GM12878 (cell line): ENCODE data around the gene SCNM1. TPM values are rescaled to one million over a fixed set of nuclear protein-coding genes. Genes with fewer than 3 reads are reported as not detected.

Source experiments
- ATF2 ChIP-seq: IDR thresholded peaks from 2 replicates; pipeline ENCODE4 v1.6.1; 2012; ENCODE audit warnings: low read length, inconsistent platforms
- CTCF ChIP-seq, 3 experiments: IDR thresholded peaks in 2 of 3; conservative IDR thresholded peaks in 1 of 3; 2 replicates each; pipeline ENCODE4 v1.5.1; 2011; ENCODE audit warnings: low read depth in 3 of 3, low read length in 3 of 3, mild to moderate bottlenecking in 3 of 3, control low read depth in 2 of 3, moderate library complexity in 2 of 3, inconsistent platforms in 1 of 3, mixed read lengths in 1 of 3; ENCODE audit not compliant: control insufficient read depth in 2 of 3, insufficient read depth in 1 of 3; ENCODE audit errors: extremely low read depth in 1 of 3
- ESRRA ChIP-seq: IDR thresholded peaks from 2 replicates; pipeline ENCODE4 v1.6.1; 2012; ENCODE audit warnings: mild to moderate bottlenecking, low read length, improper control_type of control experiment
- GABPA ChIP-seq: IDR thresholded peaks from 2 replicates; pipeline ENCODE4 v1.6.1; 2014; ENCODE audit warnings: antibody characterized with exemption, low read depth, mild to moderate bottlenecking, inconsistent platforms
- HDAC6 ChIP-seq: fragments of 200-600 bp; sonication (generic); IDR thresholded peaks from one replicate; pipeline ENCODE4 v1.8.0; 2017; ENCODE audit warnings: antibody characterized with exemption; ENCODE audit not compliant: unreplicated experiment
- IRF4 ChIP-seq: IDR thresholded peaks from 2 replicates; pipeline ENCODE4 v1.6.1; 2011; ENCODE audit warnings: low read depth, low read length
- NR2F1 ChIP-seq: fragments of 450-650 bp; conservative IDR thresholded peaks from 2 replicates; pipeline ENCODE4 v1.6.1; 2017; ENCODE audit warnings: mild to moderate bottlenecking
- NRF1 ChIP-seq: conservative IDR thresholded peaks from 2 replicates; pipeline ENCODE4 v1.6.1; 2011; ENCODE audit warnings: mild to moderate bottlenecking, low read depth, low read length, improper control_type of control experiment
- RAD21 ChIP-seq: IDR thresholded peaks from 2 replicates; pipeline ENCODE4 v1.6.1; 2011; ENCODE audit warnings: mild to moderate bottlenecking, low read depth, low read length, moderate library complexity; ENCODE audit not compliant: insufficient read depth
- RAD51 ChIP-seq: fragments of 450-650 bp; IDR thresholded peaks from 2 replicates; pipeline ENCODE4 v1.6.1; 2016; ENCODE audit warnings: moderate library complexity, mild to moderate bottlenecking, inconsistent platforms
- RELA ChIP-seq: fragments of 450-650 bp; IDR thresholded peaks from 2 replicates; pipeline ENCODE4 v1.8.0; 2014; ENCODE audit warnings: borderline replicate concordance; ENCODE audit not compliant: partially characterized antibody
- RUNX3 ChIP-seq: IDR thresholded peaks from 2 replicates; pipeline ENCODE4 v1.6.1; 2012; ENCODE audit warnings: low read length, inconsistent platforms
- SKIL ChIP-seq: fragments of 450-650 bp; IDR thresholded peaks from 2 replicates; pipeline ENCODE4 v1.6.1; 2017; ENCODE audit warnings: mild to moderate bottlenecking, low read depth, inconsistent platforms; ENCODE audit not compliant: poor library complexity, severe bottlenecking
- SMAD1 ChIP-seq: fragments of 450-650 bp; IDR thresholded peaks from 2 replicates; pipeline ENCODE4 v1.6.1; 2018; ENCODE audit warnings: mild to moderate bottlenecking, low read depth; ENCODE audit not compliant: partially characterized antibody
- SMARCA5 ChIP-seq: fragments of 450-650 bp; IDR thresholded peaks from 2 replicates; pipeline ENCODE4 v1.6.1; 2017; ENCODE audit warnings: mild to moderate bottlenecking
- SMC3 ChIP-seq: IDR thresholded peaks from 2 replicates; pipeline ENCODE4 v1.6.1; 2011; ENCODE audit warnings: low read length, improper control_type of control experiment, borderline replicate concordance
- TAF1 ChIP-seq: IDR thresholded peaks from 2 replicates; pipeline ENCODE4 v1.6.1; 2011; ENCODE audit warnings: mild to moderate bottlenecking, low read depth, low read length, borderline replicate concordance
- USF1 ChIP-seq: IDR thresholded peaks from 2 replicates; pipeline ENCODE4 v1.6.1; 2011; ENCODE audit warnings: borderline replicate concordance, low read depth, mild to moderate bottlenecking, moderate library complexity, mixed read lengths, low read length; ENCODE audit not compliant: insufficient read depth; ENCODE audit errors: extremely low read length
- USF2 ChIP-seq: IDR thresholded peaks from 2 replicates; pipeline ENCODE4 v1.6.1; 2011; ENCODE audit warnings: low read depth, low read length, improper control_type of control experiment, borderline replicate concordance
- ZNF24 ChIP-seq: fragments of 450-650 bp; IDR thresholded peaks from 2 replicates; pipeline ENCODE4 v1.6.1; 2017; ENCODE audit warnings: antibody characterized with exemption, mild to moderate bottlenecking
- polyA plus RNA-seq, 11 experiments: library from polyadenylated mRNA; depleted of rRNA in 4 of 11; unstranded in 6 of 11; stranded (reverse) in 5 of 11; fragments of >200 nt; fragmentation: Nextera tagmentation in 4 of 11; fragmentation: Illumina TruSeq in 1 of 11; extraction: Ambion mirVana in 4 of 11; extraction: Trizol in 1 of 11; gene quantifications; 1 replicate in 1 of 11; 2 replicates in 10 of 11; pipeline versions ENCODE4 v1.2.1 to v1.2.3, GENCODE V29; 2011 to 2016; ENCODE audit warnings: inconsistent platforms in 2 of 11, missing spikeins in 2 of 11, low read depth in 1 of 11
- total RNA-seq, 4 experiments: library from RNA; depleted of rRNA in 3 of 4; stranded (reverse); fragments of >200 nt in 3 of 4; fragmentation: Illumina TruSeq in 1 of 4; extraction: Trizol in 1 of 4; gene quantifications; 2 replicates each; pipeline versions ENCODE4 v1.2.1 to v1.2.3, GENCODE V29; 2013 to 2021
- TF ChIP-seq, protein P1 (sequence below): fragments of 450-650 bp; IDR thresholded peaks from 2 replicates; pipeline ENCODE4 v1.6.1; 2016; ENCODE audit warnings: mild to moderate bottlenecking

SCNM1 gene
- total and polyA plus RNA-seq, 10 of the 15 experiments (the other 5 are each of a cell fraction or from before 2014, with no cell fraction given) = 25.8 to 207 (median 76.9) TPM

- TF ChIP-seq SKIL = peak; percentile 66
- TF ChIP-seq, protein P1, sequence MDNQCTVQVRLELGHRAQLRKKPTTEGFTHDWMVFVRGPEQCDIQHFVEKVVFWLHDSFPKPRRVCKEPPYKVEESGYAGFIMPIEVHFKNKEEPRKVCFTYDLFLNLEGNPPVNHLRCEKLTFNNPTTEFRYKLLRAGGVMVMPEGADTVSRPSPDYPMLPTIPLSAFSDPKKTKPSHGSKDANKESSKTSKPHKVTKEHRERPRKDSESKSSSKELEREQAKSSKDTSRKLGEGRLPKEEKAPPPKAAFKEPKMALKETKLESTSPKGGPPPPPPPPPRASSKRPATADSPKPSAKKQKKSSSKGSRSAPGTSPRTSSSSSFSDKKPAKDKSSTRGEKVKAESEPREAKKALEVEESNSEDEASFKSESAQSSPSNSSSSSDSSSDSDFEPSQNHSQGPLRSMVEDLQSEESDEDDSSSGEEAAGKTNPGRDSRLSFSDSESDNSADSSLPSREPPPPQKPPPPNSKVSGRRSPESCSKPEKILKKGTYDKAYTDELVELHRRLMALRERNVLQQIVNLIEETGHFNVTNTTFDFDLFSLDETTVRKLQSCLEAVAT = peak; percentile 100
- TF ChIP-seq HDAC6 = no peak
- no peak for TF ChIP-seq RAD21
- no peak for TF ChIP-seq SMC3
- peak; percentile 92 for TF ChIP-seq RELA
- TF ChIP-seq SMAD1 = peak; percentile 63
- no peak for TF ChIP-seq ZNF24
- TF ChIP-seq NRF1 = peak; percentile 19; the same call in 1 of the 2 replicates
- peak; percentile 58; the same call in 1 of the 2 replicates for TF ChIP-seq SMARCA5
- TF ChIP-seq RUNX3 = peak; percentile 94
- TF ChIP-seq NR2F1 = no peak; the same call in 1 of the 2 replicates
- peak; percentile 94 for TF ChIP-seq TAF1
- TF ChIP-seq IRF4 = peak; percentile 89
- no peak for TF ChIP-seq CTCF (IDR thresholded peaks at IDR 0.05 in 2 of 3, conservative IDR thresholded peaks at IDR 0.05 in 1 of 3; ENCODE audit: control insufficient read depth in 2 of 3, extremely low read depth in 1 of 3, insufficient read depth in 1 of 3, low read depth in 3 of 3, low read length in 3 of 3)
- no peak for TF ChIP-seq ATF2
- no peak for TF ChIP-seq ESRRA
- TF ChIP-seq USF2 = no peak
- TF ChIP-seq RAD51 = peak; percentile 67
- peak; percentile 84 for TF ChIP-seq GABPA
- TF ChIP-seq USF1 = no peak
These were observed 23.9 kb downstream of the SCNM1 start, which contains the start of gene VPS72 (continued) for GRCh38 chr1:151189637-151190445.
